ENCODE results near the gene FOXL3.

- no peak for TF ChIP-seq CTCF (IDR thresholded peaks at IDR 0.05 in 2 of 3, conservative IDR thresholded peaks at IDR 0.05 in 1 of 3; ENCODE audit: borderline replicate concordance in 1 of 3, insufficient read depth in 1 of 3, low read depth in 2 of 3, low read length in 2 of 3)
- no peak for TF ChIP-seq POLR2A (IDR thresholded peaks at IDR 0.05; ENCODE audit: borderline replicate concordance, extremely low read depth, insufficient read depth, insufficient read length)
- TF ChIP-seq JUND (IDR thresholded peaks at IDR 0.05), result no peak
- no peak for TF ChIP-seq ZFX (IDR thresholded peaks at IDR 0.05)
- no peak for TF ChIP-seq MAX (IDR thresholded peaks at IDR 0.05)
- TF ChIP-seq SIN3A (IDR thresholded peaks at IDR 0.05; ENCODE audit: low read depth), result no peak
- no peak for TF ChIP-seq POLR2AphosphoS5 (IDR thresholded peaks at IDR 0.05; ENCODE audit: low read depth, low read length)
- TF ChIP-seq CEBPB (IDR thresholded peaks at IDR 0.05; ENCODE audit: low read depth), result no peak
- TF ChIP-seq EZH2 (IDR thresholded peaks at IDR 0.05), result no peak
- TF ChIP-seq YY1 (IDR thresholded peaks at IDR 0.05; ENCODE audit: extremely low read depth, insufficient replicate concordance, low read depth, low read length), result no peak
- no peak for TF ChIP-seq RAD21 (IDR thresholded peaks at IDR 0.05; ENCODE audit: low read depth)
- TF ChIP-seq EGR1 (IDR thresholded peaks at IDR 0.05; ENCODE audit: low read depth), result no peak
Measured at GRCh38 chr7:329691-330281, 39.8 kb downstream of the FOXL3 start.
